ENCODE measurements around the gene COL15A1.
A peak's percentile ranks its signal among the peaks of the same experiment; 100 is the strongest.

The COL15A1 gene

GRCh38 chr9:99056886-99057664 is 113.4 kb downstream of the COL15A1 start:
- no peak for DNase-seq (ENCODE audit: low read depth)

GRCh38 chr9:99057665-99058625 is 114.2 kb downstream of the COL15A1 start:
- DNase-seq (ENCODE audit: low read depth): no peak

- DNase-seq (ENCODE audit: low read depth): no peak
Observed at GRCh38 chr9:99058964-99059921, 115.5 kb downstream of the COL15A1 start.

GRCh38 chr9:99060621-99061020 is 116.9 kb downstream of the COL15A1 start:
- no peak for DNase-seq (ENCODE audit: low read depth)

GRCh38 chr9:99062549-99062948 is 118.8 kb downstream of the COL15A1 start:
- no peak for DNase-seq (ENCODE audit: low read depth)

- DNase-seq (ENCODE audit: low read depth): no peak
Observed at GRCh38 chr9:99063522-99063921, 119.8 kb downstream of the COL15A1 start.

- DNase-seq (ENCODE audit: low read depth): no peak
Observed at GRCh38 chr9:99066571-99066970, 122.9 kb downstream of the COL15A1 start.

GRCh38 chr9:99069075-99069474 is 125.4 kb downstream of the COL15A1 start:
- DNase-seq (ENCODE audit: low read depth): no peak

GRCh38 chr9:99069546-99069945 is 125.8 kb downstream of the COL15A1 start:
- no peak for DNase-seq (ENCODE audit: low read depth)

GRCh38 chr9:99070681-99071080 is 127.0 kb downstream of the COL15A1 start:
- no peak for DNase-seq (ENCODE audit: low read depth)

GRCh38 chr9:99071313-99072039 is 127.8 kb downstream of the COL15A1 start:
- no peak for DNase-seq (ENCODE audit: low read depth)

- DNase-seq (ENCODE audit: low read depth): no peak
Observed at GRCh38 chr9:99072040-99072394, 128.3 kb downstream of the COL15A1 start.

- no peak for DNase-seq (ENCODE audit: low read depth)
Observed at GRCh38 chr9:99073347-99073746, 129.6 kb downstream of the COL15A1 start.

- no peak for DNase-seq (ENCODE audit: low read depth)
Observed at GRCh38 chr9:99073985-99074901, 130.5 kb downstream of the COL15A1 start.

GRCh38 chr9:99074902-99075245 is 131.2 kb downstream of the COL15A1 start:
- DNase-seq (ENCODE audit: low read depth): no peak

GRCh38 chr9:99075246-99075912 is 131.7 kb downstream of the COL15A1 start:
- peak; percentile 58 for DNase-seq (ENCODE audit: low read depth)

- no peak for DNase-seq (ENCODE audit: low read depth)
Observed at GRCh38 chr9:99076030-99076429, 132.3 kb downstream of the COL15A1 start.

- no peak for DNase-seq (ENCODE audit: low read depth)
Observed at GRCh38 chr9:99076483-99077171, 132.9 kb downstream of the COL15A1 start.

- DNase-seq (ENCODE audit: low read depth): no peak
Observed at GRCh38 chr9:99078717-99079116, 135.0 kb downstream of the COL15A1 start.

Data from stromal cell of bone marrow (primary cell).